Measurements from ENCODE around the gene SGTA. TPM values are rescaled to one million over a fixed set of nuclear protein-coding genes. Genes with fewer than 3 reads are reported as not detected.

The SGTA gene
- total RNA-seq, 1 experiment from 2014 or later = 85.7 TPM

GRCh38 chr19:2759362-2759761 is 23.7 kb downstream of the SGTA start:
- no TSS peak for BruUV-seq (replicated peaks)
- no peaks in the 10 kb centered on the region for H3K4me1 ChIP-seq (ENCODE audit: control insufficient read depth, insufficient read depth, low read length)
- no peak overlapping the region for H3K4me3 ChIP-seq (ENCODE audit: low read depth in 2 of 2, low read length in 2 of 2)
- DNase-seq (ENCODE audit: low read depth, low spot score) (no peak), ATAC-seq (no peak)
- TF ChIP-seq CTCF (IDR thresholded peaks at IDR 0.05) (no peak), SIN3A (IDR thresholded peaks at IDR 0.05; ENCODE audit: borderline replicate concordance, insufficient read depth, low read depth, low read length) (no peak), POLR2AphosphoS5 (IDR thresholded peaks at IDR 0.05; ENCODE audit: low read depth, low read length) (no peak), REST (IDR thresholded peaks at IDR 0.05; ENCODE audit: insufficient read depth in 1 of 2, low read depth in 2 of 2, low read length in 1 of 2) (no peak), TCF7L2 (IDR thresholded peaks at IDR 0.05; ENCODE audit: low read depth, low read length) (no peak)
- H3K9me3 ChIP-seq (ENCODE audit: control insufficient read depth, insufficient read depth, low read depth, low read length) = no peaks in the 10 kb centered on the region
- CTCF ChIA-PET = no interaction called here
- H3K27me3 ChIP-seq (ENCODE audit: control insufficient read depth, insufficient read depth, low read length) = no peaks in the 10 kb centered on the region
- in situ Hi-C loops (cut with HindIII; ENCODE audit: low pct_unique_long_range_greater_than_20kb, low sequenced_read_pairs) (no loop called here), intact Hi-C loops (cut with micrococcal nuclease; ENCODE audit: unreplicated experiment) (no loop called here)
- H3K36me3 ChIP-seq (ENCODE audit: control insufficient read depth, insufficient read depth, low read length) = no peaks in the 10 kb centered on the region; the same call in 1 of the 2 replicates
- no peak overlapping the region for H3K27ac ChIP-seq (ENCODE audit: low read length)
- POLR2A ChIA-PET = no interaction called here

GRCh38 chr19:2758601-2759313 is 24.3 kb downstream of the SGTA start:
- DNase-seq (ENCODE audit: low read depth, low spot score) (no peak), ATAC-seq (no peak)
- intact Hi-C loops (cut with micrococcal nuclease; ENCODE audit: unreplicated experiment) (no loop called here), in situ Hi-C loops (cut with HindIII; ENCODE audit: low pct_unique_long_range_greater_than_20kb, low sequenced_read_pairs) (no loop called here)
- Histone ChIP-seq H3K27me3 (ENCODE audit: control insufficient read depth, insufficient read depth, low read length) (no peaks in the 10 kb centered on the region), H3K4me3 (ENCODE audit: low read depth in 2 of 2, low read length in 2 of 2) (no peak overlapping the region), H3K9me3 (ENCODE audit: control insufficient read depth, insufficient read depth, low read depth, low read length) (no peaks in the 10 kb centered on the region), H3K27ac (ENCODE audit: low read length) (no peak overlapping the region), H3K4me1 (ENCODE audit: control insufficient read depth, insufficient read depth, low read length) (no peaks in the 10 kb centered on the region), H3K36me3 (ENCODE audit: control insufficient read depth, insufficient read depth, low read length) (no peaks in the 10 kb centered on the region; the same call in 1 of the 2 replicates)
- POLR2A ChIA-PET = no interaction called here
- BruUV-seq (replicated peaks) = no TSS peak
- CTCF ChIA-PET = no interaction called here
- TF ChIP-seq SIN3A (IDR thresholded peaks at IDR 0.05; ENCODE audit: borderline replicate concordance, insufficient read depth, low read depth, low read length) = no peak
- TF ChIP-seq REST (IDR thresholded peaks at IDR 0.05; ENCODE audit: insufficient read depth in 1 of 2, low read depth in 2 of 2, low read length in 1 of 2) = no peak
- no peak for TF ChIP-seq CTCF (IDR thresholded peaks at IDR 0.05)
- TF ChIP-seq POLR2AphosphoS5 (IDR thresholded peaks at IDR 0.05; ENCODE audit: low read depth, low read length) = no peak
- TF ChIP-seq TCF7L2 (IDR thresholded peaks at IDR 0.05; ENCODE audit: low read depth, low read length) = no peak
